Hypothalamus (tissue), 51 donors: Measurements from ENCODE around the gene CRYBB1.
"Not testable (repeated sequence)": the region's sequence is repeated elsewhere in the genome, so short reads cannot be mapped to it uniquely, and the experiment has no call there.

Experiments used
- DNase-seq, 51 donors: peaks; one replicate each; lab custom pipeline; 2025; lab: John Stamatoyannopoulos, UW

Gene CRYBB1

GRCh38 chr22:26642465-26643417, 24.9 kb upstream of the CRYBB1 start:
- no peak for DNase-seq

GRCh38 chr22:26636296-26636695, 18.5 kb upstream of the CRYBB1 start:
- DNase-seq = no peak

- no peak for DNase-seq
Measured at GRCh38 chr22:26635117-26635516, 17.3 kb upstream of the CRYBB1 start.

GRCh38 chr22:26634189-26634588, 16.4 kb upstream of the CRYBB1 start:
- DNase-seq = no peak

- DNase-seq = no peak
Measured at GRCh38 chr22:26632422-26633155, 14.8 kb upstream of the CRYBB1 start.

- DNase-seq = no peak
Measured at GRCh38 chr22:26631282-26631681, 13.5 kb upstream of the CRYBB1 start.

GRCh38 chr22:26629988-26630761, 12.3 kb upstream of the CRYBB1 start:
- no peak for DNase-seq

- no peak for DNase-seq
Measured at GRCh38 chr22:26624803-26625202, 7.0 kb upstream of the CRYBB1 start.

GRCh38 chr22:26623984-26624383, 6.2 kb upstream of the CRYBB1 start:
- no peak for DNase-seq

- no peak for DNase-seq
Measured at GRCh38 chr22:26621663-26622062, 3.8 kb upstream of the CRYBB1 start, which contains the start of gene CRYBA4. TSS of gene CRYBA4 (plus strand) at chr22:26621963. CDS start at chr22:26622597, 634 bp downstream.

- DNase-seq = no peak
Measured at GRCh38 chr22:26620197-26620596, 2.4 kb upstream of the CRYBB1 start.

- DNase-seq = no peak
Measured at GRCh38 chr22:26619510-26619909, 1.7 kb upstream of the CRYBB1 start.

GRCh38 chr22:26618455-26618854, 628 bp upstream of the CRYBB1 start:
- DNase-seq = no peak

GRCh38 chr22:26616650-26617049, 1.2 kb downstream of the CRYBB1 start:
- no peak for DNase-seq

- DNase-seq = no peak
Measured at GRCh38 chr22:26615830-26616435, 1.9 kb downstream of the CRYBB1 start.

GRCh38 chr22:26615149-26615548, 2.7 kb downstream of the CRYBB1 start:
- no peak for DNase-seq

GRCh38 chr22:26614322-26614721, 3.5 kb downstream of the CRYBB1 start:
- no peak for DNase-seq

GRCh38 chr22:26613753-26614152, 4.1 kb downstream of the CRYBB1 start:
- not testable (repeated sequence) for DNase-seq

GRCh38 chr22:26612652-26613051, 5.2 kb downstream of the CRYBB1 start:
- no peak for DNase-seq

GRCh38 chr22:26610996-26611395, 6.8 kb downstream of the CRYBB1 start:
- no peak for DNase-seq
